Hepatocyte (in vitro differentiated cells): ENCODE measurements around the gene LRRC66. TPM values are rescaled to one million over a fixed set of nuclear protein-coding genes. Genes with fewer than 3 reads are reported as not detected.

Source experiments
- DNase-seq: peaks from one replicate; pipeline ENCODE4 v3.0.0-alpha.2; 2016; ENCODE audit warnings: low spot score
- H2AFZ ChIP-seq: fragments of 200-600 bp; sonication (generic); 2 replicates; pipeline ENCODE4 v1.6.0; 2016; ENCODE audit warnings: antibody characterized with exemption, mild to moderate bottlenecking
- H3K27ac ChIP-seq: fragments of 200-600 bp; sonication (generic); 2 replicates; pipeline ENCODE4 v1.5.1; 2016; ENCODE audit warnings: mild to moderate bottlenecking
- H3K27me3 ChIP-seq: fragments of 200-600 bp; sonication (generic); 2 replicates; pipeline ENCODE4 v1.6.1; 2016
- H3K36me3 ChIP-seq: fragments of 200-600 bp; sonication (generic); replicated peaks from 2 replicates; pipeline ENCODE4 v1.5.1; 2016; ENCODE audit warnings: low read depth; ENCODE audit not compliant: insufficient read depth
- H3K4me1 ChIP-seq: fragments of 200-600 bp; sonication (generic); 2 replicates; pipeline ENCODE4 v1.5.1; 2016; ENCODE audit warnings: mild to moderate bottlenecking, moderate library complexity; ENCODE audit not compliant: insufficient read depth
- H3K4me2 ChIP-seq: fragments of 200-600 bp; sonication (generic); 2 replicates; pipeline ENCODE4 v1.6.0; 2016
- H3K4me3 ChIP-seq: fragments of 200-600 bp; sonication (generic); 2 replicates; pipeline ENCODE4 v1.5.1; 2016; ENCODE audit warnings: mild to moderate bottlenecking
- H3K79me2 ChIP-seq: fragments of 200-600 bp; sonication (generic); 2 replicates; pipeline ENCODE4 v1.6.0; 2017; ENCODE audit warnings: mild to moderate bottlenecking
- H3K9me2 ChIP-seq: fragments of 200-600 bp; sonication (generic); replicated peaks from 2 replicates; pipeline ENCODE4 v1.6.0; 2017; ENCODE audit warnings: mild to moderate bottlenecking; ENCODE audit not compliant: insufficient read depth
- H3K9me3 ChIP-seq: fragments of 200-600 bp; sonication (generic); 2 replicates; pipeline ENCODE4 v1.5.1; 2016; ENCODE audit warnings: low read depth, mild to moderate bottlenecking
- H4K20me1 ChIP-seq: fragments of 200-600 bp; sonication (generic); 2 replicates; pipeline ENCODE4 v1.6.0; 2016; ENCODE audit warnings: mild to moderate bottlenecking; ENCODE audit not compliant: insufficient read depth, poor library complexity, severe bottlenecking
- EZH2 ChIP-seq: fragments of 200-600 bp; sonication (generic); IDR thresholded peaks from 2 replicates; pipeline ENCODE4 v1.6.1; 2016; ENCODE audit warnings: antibody characterized with exemption, mild to moderate bottlenecking, borderline replicate concordance
- EZH2phosphoT487 ChIP-seq: fragments of 200-600 bp; sonication (generic); IDR thresholded peaks from one replicate; pipeline ENCODE4 v1.6.1; 2018; ENCODE audit warnings: antibody characterized with exemption, mild to moderate bottlenecking, low read depth, moderate library complexity; ENCODE audit not compliant: unreplicated experiment, severe bottlenecking
- WGBS: methylation state at CpG from one replicate; pipeline ENCODE4 v1.1.6; 2016; ENCODE audit warnings: low lambda C conversion rate; ENCODE audit errors: missing lambda C conversion rate; 5-methylcytosine and 5-hydroxymethylcytosine counted together
- polyA plus RNA-seq: library from polyadenylated mRNA; unstranded; fragments of >200 nt; fragmentation: Nextera tagmentation; extraction: Ambion mirVana; gene quantifications from 2 replicates; pipeline ENCODE4 v1.2.1, GENCODE V29; 2016
- total RNA-seq: library from RNA; depleted of rRNA; stranded (reverse); fragments of >200 nt; gene quantifications from 2 replicates; pipeline ENCODE4 v1.2.3, GENCODE V29; 2014
- TF ChIP-seq, protein P1 (sequence below): fragments of 200-600 bp; sonication (generic); IDR thresholded peaks from 2 replicates; pipeline ENCODE4 v1.5.1; 2016; ENCODE audit warnings: antibody characterized with exemption, mild to moderate bottlenecking; ENCODE audit not compliant: poor library complexity

The LRRC66 gene
- total and polyA plus RNA-seq, 2 experiments from 2014 or later: 0.44 to 0.87 TPM

GRCh38 chr4:52014903-52015302 lies 5.3 kb downstream of the LRRC66 start:
- no peak overlapping the region for H3K27ac ChIP-seq
- H3K4me2 ChIP-seq: no peak overlapping the region
- no peaks in the 10 kb centered on the region for H3K9me3 ChIP-seq
- no peak for DNase-seq
- no peak overlapping the region for H2AFZ ChIP-seq
- no peak overlapping the region for H3K4me3 ChIP-seq
- no peaks in the 10 kb centered on the region for H3K27me3 ChIP-seq
- TF ChIP-seq, protein P1, sequence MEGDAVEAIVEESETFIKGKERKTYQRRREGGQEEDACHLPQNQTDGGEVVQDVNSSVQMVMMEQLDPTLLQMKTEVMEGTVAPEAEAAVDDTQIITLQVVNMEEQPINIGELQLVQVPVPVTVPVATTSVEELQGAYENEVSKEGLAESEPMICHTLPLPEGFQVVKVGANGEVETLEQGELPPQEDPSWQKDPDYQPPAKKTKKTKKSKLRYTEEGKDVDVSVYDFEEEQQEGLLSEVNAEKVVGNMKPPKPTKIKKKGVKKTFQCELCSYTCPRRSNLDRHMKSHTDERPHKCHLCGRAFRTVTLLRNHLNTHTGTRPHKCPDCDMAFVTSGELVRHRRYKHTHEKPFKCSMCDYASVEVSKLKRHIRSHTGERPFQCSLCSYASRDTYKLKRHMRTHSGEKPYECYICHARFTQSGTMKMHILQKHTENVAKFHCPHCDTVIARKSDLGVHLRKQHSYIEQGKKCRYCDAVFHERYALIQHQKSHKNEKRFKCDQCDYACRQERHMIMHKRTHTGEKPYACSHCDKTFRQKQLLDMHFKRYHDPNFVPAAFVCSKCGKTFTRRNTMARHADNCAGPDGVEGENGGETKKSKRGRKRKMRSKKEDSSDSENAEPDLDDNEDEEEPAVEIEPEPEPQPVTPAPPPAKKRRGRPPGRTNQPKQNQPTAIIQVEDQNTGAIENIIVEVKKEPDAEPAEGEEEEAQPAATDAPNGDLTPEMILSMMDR: no peak
- TF ChIP-seq EZH2 (no peak), EZH2phosphoT487 (no peak)
- no peaks in the 10 kb centered on the region for H3K79me2 ChIP-seq
- no peaks in the 10 kb centered on the region for H3K36me3 ChIP-seq
- no peaks in the 10 kb centered on the region for H4K20me1 ChIP-seq
- H3K9me2 ChIP-seq: no peaks in the 10 kb centered on the region
- 67% methylated on average over 1 of the region's 1 CpG for WGBS
- peaks cover 4% of the 10 kb centered on the region for H3K4me1 ChIP-seq

DNA sequence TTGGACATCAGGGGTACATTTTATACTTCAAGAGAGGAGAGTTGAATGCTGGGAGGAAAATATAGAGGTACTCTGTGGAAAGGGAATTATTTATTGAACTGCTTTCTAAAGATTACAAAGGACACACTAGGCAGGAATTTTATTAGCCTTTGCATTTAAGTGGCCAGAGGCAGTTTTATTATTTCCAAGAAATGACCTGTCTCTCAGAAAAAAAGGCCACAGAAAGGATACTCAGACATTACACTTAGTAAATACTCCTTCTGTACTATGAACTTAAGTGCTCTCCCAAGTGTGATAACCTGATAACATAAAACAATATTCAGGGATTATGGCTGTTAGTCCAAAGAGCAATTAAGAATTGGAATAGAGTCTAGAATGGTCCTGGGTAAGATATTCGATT lies 7.5 kb downstream of the LRRC66 start:
- H3K9me3 ChIP-seq: no peaks in the 10 kb centered on the region
- peak overlapping the region; percentile 21 for H3K27ac ChIP-seq
- H3K4me3 ChIP-seq: no peak overlapping the region
- TF ChIP-seq EZH2 (no peak), EZH2phosphoT487 (no peak)
- TF ChIP-seq, protein P1: no peak
- no peaks in the 10 kb centered on the region for H3K36me3 ChIP-seq
- no peaks in the 10 kb centered on the region for H3K79me2 ChIP-seq
- H3K27me3 ChIP-seq: no peaks in the 10 kb centered on the region
- H3K4me1 ChIP-seq: no peaks in the 10 kb centered on the region
- no peaks in the 10 kb centered on the region for H3K9me2 ChIP-seq
- DNase-seq: no peak
- H4K20me1 ChIP-seq: no peaks in the 10 kb centered on the region
- peak overlapping the region; percentile 29 for H3K4me2 ChIP-seq
- H2AFZ ChIP-seq: no peak overlapping the region
- 83% methylated on average over 1 of the region's 1 CpG for WGBS

- Histone ChIP-seq H2AFZ (no peak overlapping the region), H3K4me1 (no peaks in the 10 kb centered on the region), H3K27me3 (no peaks in the 10 kb centered on the region), H3K9me3 (no peaks in the 10 kb centered on the region), H4K20me1 (no peaks in the 10 kb centered on the region), H3K9me2 (no peaks in the 10 kb centered on the region), H3K79me2 (no peaks in the 10 kb centered on the region), H3K36me3 (no peaks in the 10 kb centered on the region), H3K4me3 (no peak overlapping the region), H3K4me2 (no peak overlapping the region), H3K27ac (no peak overlapping the region)
- DNase-seq: no peak
- 86% methylated on average over 2 of the region's 2 CpGs for WGBS
- TF ChIP-seq EZH2phosphoT487: no peak
- TF ChIP-seq EZH2: no peak
- TF ChIP-seq, protein P1: no peak
These were observed 9.2 kb downstream of the LRRC66 start for GRCh38 chr4:52010986-52011385.

GRCh38 chr4:52006887-52007286 lies 13.3 kb downstream of the LRRC66 start:
- Histone ChIP-seq H3K4me3 (no peak overlapping the region), H3K36me3 (no peaks in the 10 kb centered on the region), H3K27me3 (no peaks in the 10 kb centered on the region), H3K4me2 (no peak overlapping the region), H4K20me1 (no peaks in the 10 kb centered on the region), H3K4me1 (peaks cover 11% of the 10 kb centered on the region), H3K9me3 (no peaks in the 10 kb centered on the region), H3K27ac (no peak overlapping the region), H3K79me2 (no peaks in the 10 kb centered on the region), H3K9me2 (no peaks in the 10 kb centered on the region), H2AFZ (no peak overlapping the region)
- DNase-seq: no peak
- TF ChIP-seq EZH2phosphoT487 (no peak), EZH2 (no peak)
- TF ChIP-seq, protein P1: no peak
- 89% methylated on average over 4 of the region's 4 CpGs for whole genome bisulfite sequencing
